ENCODE data around the gene CHRM4.

Gene CHRM4

DNA sequence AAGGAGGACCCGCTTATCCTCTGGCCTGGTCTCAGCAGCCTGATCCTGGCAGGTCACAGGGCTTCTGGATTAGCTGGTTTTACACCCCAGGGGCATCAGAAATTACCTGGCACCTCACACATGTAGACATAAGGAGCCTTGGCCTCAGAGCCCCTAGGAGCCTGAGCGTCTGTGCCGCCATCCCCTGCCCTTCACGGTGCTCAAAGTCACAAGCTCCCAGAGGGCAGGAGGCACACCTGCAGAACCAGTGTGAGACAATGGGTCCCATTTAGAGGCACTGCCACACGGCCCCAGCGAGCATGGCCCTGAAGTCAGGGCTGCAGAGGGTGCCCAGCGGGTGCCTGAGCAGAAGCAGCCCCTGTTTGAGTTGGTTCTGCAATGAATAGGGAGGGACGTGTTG is 40.4 kb downstream of the CHRM4 start:
- Histone ChIP-seq H2BK120ac (ENCODE audit: low read depth, low read length) (no peak overlapping the region), H3K4me1 (ENCODE audit: control insufficient read depth, insufficient read depth, low read depth, low read length) (peaks cover 41% of the 10 kb centered on the region), H2BK12ac (ENCODE audit: low read length in 2 of 2) (no peak overlapping the region), H3K14ac (ENCODE audit: low read length in 2 of 2) (no peak overlapping the region), H3K18ac (ENCODE audit: low read depth in 1 of 2, low read length in 2 of 2) (no peak overlapping the region), H2BK5ac (ENCODE audit: low read depth, low read length, poor library complexity, severe bottlenecking) (no peak overlapping the region), H2AFZ (ENCODE audit: low read depth, low read length) (no peak overlapping the region), H3K23ac (ENCODE audit: low read length in 2 of 2) (no peak overlapping the region), H2BK15ac (ENCODE audit: low read depth, poor library complexity, severe bottlenecking) (no peak overlapping the region), H3K4ac (ENCODE audit: low read depth in 1 of 2, low read length in 2 of 2) (no peak overlapping the region), H3K4me3 (ENCODE audit: insufficient read depth in 1 of 2, low read depth in 1 of 2, low read length in 2 of 2) (no peak overlapping the region), H2AK5ac (ENCODE audit: low read length, severe bottlenecking) (no peak overlapping the region), H4K8ac (ENCODE audit: low read length) (no peak overlapping the region), H3K36me3 (ENCODE audit: control insufficient read depth in 1 of 2, insufficient read depth in 2 of 2, low read depth in 1 of 2, low read length in 2 of 2) (peaks cover 0 to 24% of the 10 kb centered on the region in 2 experiments), H3K27me3 (ENCODE audit: control insufficient read depth in 1 of 2, insufficient read depth in 1 of 2, low read length in 2 of 2) (no peaks in the 10 kb centered on the region), H3K27ac (ENCODE audit: low read length, poor library complexity, severe bottlenecking) (no peak overlapping the region), H3K4me2 (ENCODE audit: low read length, poor library complexity, severe bottlenecking) (no peak overlapping the region), H4K91ac (ENCODE audit: low read length) (no peak overlapping the region), H3K79me1 (replicated peaks; ENCODE audit: low read length, poor library complexity, severe bottlenecking) (peaks cover 42% of the 10 kb centered on the region), H3K9ac (ENCODE audit: low read length) (no peak overlapping the region), H3K9me3 (ENCODE audit: control insufficient read depth, low read length) (no peaks in the 10 kb centered on the region)
- DNase-seq: no peak
- WGBS: 95% methylated on average over 8 of the region's 8 CpGs

DNA sequence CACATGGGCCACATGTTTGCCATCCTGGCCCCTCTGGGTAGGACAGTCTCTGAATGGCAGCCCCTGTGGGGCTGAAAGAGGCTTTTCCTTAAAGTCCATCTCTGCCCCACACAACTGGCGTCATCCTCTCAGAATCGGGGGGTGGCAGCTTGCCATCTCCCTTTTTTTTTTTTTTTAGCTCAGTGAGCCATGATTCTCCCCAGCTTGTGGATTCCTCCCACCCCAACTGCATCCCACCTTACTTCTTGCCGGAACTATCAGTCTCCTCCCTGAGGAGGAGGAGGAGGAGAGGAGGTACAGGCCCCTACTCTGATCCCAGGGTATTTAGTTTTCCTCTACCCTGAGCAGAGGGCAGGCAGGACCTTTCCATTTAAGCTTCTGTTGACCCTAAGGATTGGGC is 40.9 kb downstream of the CHRM4 start:
- Histone ChIP-seq H2AK5ac (ENCODE audit: low read length, severe bottlenecking) (no peak overlapping the region), H3K9ac (ENCODE audit: low read length) (no peak overlapping the region)

GRCh38 chr11:46348566-46349401 is 42.8 kb downstream of the CHRM4 start:
- H3K14ac ChIP-seq (ENCODE audit: low read length in 2 of 2): peak overlapping the region in 1 of 2 experiments; percentile 24
- no peaks in the 10 kb centered on the region for H3K9me3 ChIP-seq (ENCODE audit: control insufficient read depth, low read length)
- H2BK120ac ChIP-seq (ENCODE audit: low read depth, low read length): no peak overlapping the region
- peak overlapping the region in 1 of 2 experiments; percentile 28 for H3K23ac ChIP-seq (ENCODE audit: low read length in 2 of 2)
- no peak overlapping the region for H2AK5ac ChIP-seq (ENCODE audit: low read length, severe bottlenecking)
- H4K91ac ChIP-seq (ENCODE audit: low read length): no peak overlapping the region
- no peak overlapping the region for H4K8ac ChIP-seq (ENCODE audit: low read length)
- H3K9ac ChIP-seq (ENCODE audit: low read length): peak overlapping the region; percentile 90
- H3K4ac ChIP-seq (ENCODE audit: low read depth in 1 of 2, low read length in 2 of 2): peak overlapping the region; percentile 14 to 63
- H3K27ac ChIP-seq (ENCODE audit: low read length, poor library complexity, severe bottlenecking): no peak overlapping the region
- peaks cover 0 to 20% of the 10 kb centered on the region in 2 experiments for H3K36me3 ChIP-seq (ENCODE audit: control insufficient read depth in 1 of 2, insufficient read depth in 2 of 2, low read depth in 1 of 2, low read length in 2 of 2)
- peaks cover 36% of the 10 kb centered on the region for H3K79me1 ChIP-seq (replicated peaks; ENCODE audit: low read length, poor library complexity, severe bottlenecking)
- H2BK5ac ChIP-seq (ENCODE audit: low read depth, low read length, poor library complexity, severe bottlenecking): no peak overlapping the region
- no peak overlapping the region for H2BK15ac ChIP-seq (ENCODE audit: low read depth, poor library complexity, severe bottlenecking)
- H3K4me3 ChIP-seq (ENCODE audit: insufficient read depth in 1 of 2, low read depth in 1 of 2, low read length in 2 of 2): peak overlapping the region in 1 of 2 experiments; percentile 93
- peaks cover 39% of the 10 kb centered on the region for H3K4me1 ChIP-seq (ENCODE audit: control insufficient read depth, insufficient read depth, low read depth, low read length)
- H3K4me2 ChIP-seq (ENCODE audit: low read length, poor library complexity, severe bottlenecking): peak overlapping the region; percentile 65
- 73% methylated on average over 18 of the region's 18 CpGs for WGBS
- H3K27me3 ChIP-seq (ENCODE audit: control insufficient read depth in 1 of 2, insufficient read depth in 1 of 2, low read length in 2 of 2): peaks cover 0 to 6% of the 10 kb centered on the region in 2 experiments
- DNase-seq: no peak
- H3K18ac ChIP-seq (ENCODE audit: low read depth in 1 of 2, low read length in 2 of 2): no peak overlapping the region
- H2AFZ ChIP-seq (ENCODE audit: low read depth, low read length): no peak overlapping the region
- H2BK12ac ChIP-seq (ENCODE audit: low read length in 2 of 2): no peak overlapping the region

More for the DNA sequence above, 40.9 kb downstream of the CHRM4 start:
- peaks cover 0 to 2% of the 10 kb centered on the region in 2 experiments for H3K27me3 ChIP-seq (ENCODE audit: control insufficient read depth in 1 of 2, insufficient read depth in 1 of 2, low read length in 2 of 2)
- peaks cover 38% of the 10 kb centered on the region for H3K4me1 ChIP-seq (ENCODE audit: control insufficient read depth, insufficient read depth, low read depth, low read length)
- no peak overlapping the region for H3K4me3 ChIP-seq (ENCODE audit: insufficient read depth in 1 of 2, low read depth in 1 of 2, low read length in 2 of 2)
- H2BK5ac ChIP-seq (ENCODE audit: low read depth, low read length, poor library complexity, severe bottlenecking): no peak overlapping the region
- no peaks in the 10 kb centered on the region for H3K9me3 ChIP-seq (ENCODE audit: control insufficient read depth, low read length)
- H4K8ac ChIP-seq (ENCODE audit: low read length): no peak overlapping the region
- H3K23ac ChIP-seq (ENCODE audit: low read length in 2 of 2): no peak overlapping the region
- H3K27ac ChIP-seq (ENCODE audit: low read length, poor library complexity, severe bottlenecking): no peak overlapping the region
- H2BK120ac ChIP-seq (ENCODE audit: low read depth, low read length): no peak overlapping the region
- no peak for DNase-seq
- H3K18ac ChIP-seq (ENCODE audit: low read depth in 1 of 2, low read length in 2 of 2): no peak overlapping the region
- no peak overlapping the region for H2AFZ ChIP-seq (ENCODE audit: low read depth, low read length)
- H3K79me1 ChIP-seq (replicated peaks; ENCODE audit: low read length, poor library complexity, severe bottlenecking): peaks cover 41% of the 10 kb centered on the region
- no peak overlapping the region for H3K4me2 ChIP-seq (ENCODE audit: low read length, poor library complexity, severe bottlenecking)
- H2BK15ac ChIP-seq (ENCODE audit: low read depth, poor library complexity, severe bottlenecking): no peak overlapping the region
- H3K36me3 ChIP-seq (ENCODE audit: control insufficient read depth in 1 of 2, insufficient read depth in 2 of 2, low read depth in 1 of 2, low read length in 2 of 2): peaks cover 0 to 22% of the 10 kb centered on the region in 2 experiments
- peak overlapping the region in 1 of 2 experiments; percentile 24 for H3K4ac ChIP-seq (ENCODE audit: low read depth in 1 of 2, low read length in 2 of 2)
- no peak overlapping the region for H2BK12ac ChIP-seq (ENCODE audit: low read length in 2 of 2)
- no peak overlapping the region for H3K14ac ChIP-seq (ENCODE audit: low read length in 2 of 2)
- no CpG with 5 or more reads among the region's 3 CpGs for WGBS
- H4K91ac ChIP-seq (ENCODE audit: low read length): no peak overlapping the region

DNA sequence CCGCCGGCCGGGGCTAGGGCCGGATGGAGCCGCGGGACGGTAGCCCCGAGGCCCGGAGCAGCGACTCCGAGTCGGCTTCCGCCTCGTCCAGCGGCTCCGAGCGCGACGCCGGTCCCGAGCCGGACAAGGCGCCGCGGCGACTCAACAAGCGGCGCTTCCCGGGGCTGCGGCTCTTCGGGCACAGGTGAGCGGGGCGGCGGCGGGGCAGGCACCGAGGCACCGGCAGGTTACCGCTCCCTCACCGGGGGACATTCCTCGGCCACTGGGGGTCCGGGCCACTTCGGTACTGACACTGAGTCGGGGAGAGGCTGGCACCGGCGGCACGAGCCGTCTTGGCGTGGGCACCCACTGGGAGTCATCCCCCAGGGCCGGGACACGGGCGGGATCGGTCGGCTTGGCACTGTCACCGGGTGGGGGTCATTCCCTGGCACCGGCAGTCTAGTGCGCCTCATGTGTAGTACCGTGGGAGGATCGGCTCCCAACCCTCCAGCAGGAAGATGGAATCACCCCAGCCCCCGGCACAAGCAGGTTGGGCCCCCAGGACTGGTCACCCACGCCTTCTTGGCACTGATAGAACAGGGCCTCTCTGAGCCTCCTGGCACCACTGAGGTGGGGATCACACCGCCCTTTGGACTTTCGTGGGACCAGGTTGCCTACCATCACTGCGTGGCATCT is 43.8 kb downstream of the CHRM4 start:
- Histone ChIP-seq H2BK15ac (ENCODE audit: low read depth, poor library complexity, severe bottlenecking) (peak overlapping the region; percentile 21), H3K36me3 (ENCODE audit: control insufficient read depth in 1 of 2, insufficient read depth in 2 of 2, low read depth in 1 of 2, low read length in 2 of 2) (peaks cover 0 to 12% of the 10 kb centered on the region in 2 experiments), H3K4me1 (ENCODE audit: control insufficient read depth, insufficient read depth, low read depth, low read length) (peaks cover 35% of the 10 kb centered on the region), H2AFZ (ENCODE audit: low read depth, low read length) (no peak overlapping the region), H3K23ac (ENCODE audit: low read length in 2 of 2) (peak overlapping the region in 1 of 2 experiments; percentile 46), H3K9ac (ENCODE audit: low read length) (peak overlapping the region; percentile 90), H2BK120ac (ENCODE audit: low read depth, low read length) (peak overlapping the region; percentile 27), H4K8ac (ENCODE audit: low read length) (peak overlapping the region; percentile 51), H3K27ac (ENCODE audit: low read length, poor library complexity, severe bottlenecking) (no peak overlapping the region), H3K4me2 (ENCODE audit: low read length, poor library complexity, severe bottlenecking) (peak overlapping the region; percentile 65), H3K9me3 (ENCODE audit: control insufficient read depth, low read length) (no peaks in the 10 kb centered on the region), H3K18ac (ENCODE audit: low read depth in 1 of 2, low read length in 2 of 2) (peak overlapping the region; percentile 33 to 61), H4K91ac (ENCODE audit: low read length) (no peak overlapping the region), H3K27me3 (ENCODE audit: control insufficient read depth in 1 of 2, insufficient read depth in 1 of 2, low read length in 2 of 2) (peaks cover 0 to 13% of the 10 kb centered on the region in 2 experiments), H3K14ac (ENCODE audit: low read length in 2 of 2) (peak overlapping the region in 1 of 2 experiments; percentile 50), H2AK5ac (ENCODE audit: low read length, severe bottlenecking) (no peak overlapping the region), H3K79me1 (replicated peaks; ENCODE audit: low read length, poor library complexity, severe bottlenecking) (peaks cover 26% of the 10 kb centered on the region), H2BK5ac (ENCODE audit: low read depth, low read length, poor library complexity, severe bottlenecking) (no peak overlapping the region), H3K4ac (ENCODE audit: low read depth in 1 of 2, low read length in 2 of 2) (peak overlapping the region in 1 of 2 experiments; percentile 94), H3K4me3 (ENCODE audit: insufficient read depth in 1 of 2, low read depth in 1 of 2, low read length in 2 of 2) (peak overlapping the region; percentile 76 to 93), H2BK12ac (ENCODE audit: low read length in 2 of 2) (peak overlapping the region in 1 of 2 experiments; percentile 15)
- WGBS: 5% methylated on average over 58 of the region's 63 CpGs
- no peak for DNase-seq

Data from mesenchymal stem cell (in vitro differentiated cells and primary cell).